ENCODE results near the gene CPEB4. TPM values are rescaled to one million over a fixed set of nuclear protein-coding genes. Genes with fewer than 3 reads are reported as not detected.

The CPEB4 gene
- total and polyA plus RNA-seq, 12 donors: 34.4 to 381 (median 149) TPM

GRCh38 chr5:173971681-173972345 is 83.7 kb downstream of the CPEB4 start:
- Histone ChIP-seq H3K9me3 (replicated peaks in 1 of 3) (no peaks in the 10 kb centered on the region), H3K27ac (peak overlapping the region in 2 of 5 donors; percentile 4 to 46), H3K27me3 (no peaks in the 10 kb centered on the region), H3K4me3 (no peak overlapping the region), H3K4me1 (replicated peaks in 1 of 2) (peaks cover 4 to 7% of the 10 kb centered on the region in 2 donors), H3K36me3 (replicated peaks in 1 of 2) (no peaks in the 10 kb centered on the region)
- intact Hi-C loops (cut with DNase I): loop anchor here (2.0 kb wide), 1 partner anchor 353 kb away; no protein-coding TSS in a partner anchor
- TF ChIP-seq POLR2A (IDR thresholded peaks at IDR 0.05) (no peak), CTCF (IDR thresholded peaks at IDR 0.05) (no peak)
- 93 to 97% (median 95%) methylated on average over 5 of the region's 5 CpGs for WGBS, 4 donors
- peak in 1 of 7 donors; percentile 52 for DNase-seq

GRCh38 chr5:173972607-173972924 is 84.4 kb downstream of the CPEB4 start:
- intact Hi-C loops (cut with DNase I): loop anchor here (2.0 kb wide), 1 partner anchor 354 kb away; no protein-coding TSS in a partner anchor
- H3K27me3 ChIP-seq: no peaks in the 10 kb centered on the region
- H3K4me3 ChIP-seq: peak overlapping the region in 2 of 4 donors; percentile 50 to 64
- no peak for TF ChIP-seq CTCF (IDR thresholded peaks at IDR 0.05)
- TF ChIP-seq POLR2A (IDR thresholded peaks at IDR 0.05): no peak
- peaks cover 4 to 7% of the 10 kb centered on the region in 2 donors for H3K4me1 ChIP-seq (replicated peaks in 1 of 2)
- no peaks in the 10 kb centered on the region for H3K9me3 ChIP-seq (replicated peaks in 1 of 3)
- DNase-seq: peak in 1 of 7 donors; percentile 54
- no peaks in the 10 kb centered on the region for H3K36me3 ChIP-seq (replicated peaks in 1 of 2)
- peak overlapping the region in 3 of 5 donors; percentile 51 to 80 (median 71) for H3K27ac ChIP-seq
- 53 to 64% (median 61%) methylated on average over 6 of the region's 6 CpGs for WGBS, 4 donors

- Histone ChIP-seq H3K9me3 (replicated peaks in 1 of 3) (no peaks in the 10 kb centered on the region), H3K27me3 (no peaks in the 10 kb centered on the region), H3K4me3 (peak overlapping the region in 3 of 4 donors; percentile 2 to 64 (median 50)), H3K27ac (peak overlapping the region in 3 of 5 donors; percentile 51 to 80 (median 71)), H3K4me1 (replicated peaks in 1 of 2) (peaks cover 4 to 7% of the 10 kb centered on the region in 2 donors), H3K36me3 (replicated peaks in 1 of 2) (no peaks in the 10 kb centered on the region)
- intact Hi-C loops (cut with DNase I): loop anchor here (2.0 kb wide), 1 partner anchor 354 kb away; no protein-coding TSS in a partner anchor
- whole genome bisulfite sequencing, 4 donors: 0 to 4% (median 3%) methylated on average over 22 to 30 of the region's 30 CpGs
- DNase-seq: peak; percentile 84 to 96 (median 92)
- TF ChIP-seq CTCF (IDR thresholded peaks at IDR 0.05): peak; percentile 88 to 97 (median 94)
- TF ChIP-seq POLR2A (IDR thresholded peaks at IDR 0.05): peak in 1 of 2 donors; percentile 47
Measured at GRCh38 chr5:173972925-173973615, 84.9 kb downstream of the CPEB4 start.

- Histone ChIP-seq H3K4me3 (peak overlapping the region in 3 of 4 donors; percentile 2 to 64 (median 50)), H3K4me1 (replicated peaks in 1 of 2) (peaks cover 4 to 7% of the 10 kb centered on the region in 2 donors), H3K36me3 (replicated peaks in 1 of 2) (no peaks in the 10 kb centered on the region), H3K27ac (peak overlapping the region in 3 of 5 donors; percentile 51 to 80 (median 71)), H3K9me3 (replicated peaks in 1 of 3) (no peaks in the 10 kb centered on the region), H3K27me3 (no peaks in the 10 kb centered on the region)
- WGBS, 4 donors: 9 to 18% (median 12%) methylated on average over 9 to 13 of the region's 13 CpGs
- TF ChIP-seq POLR2A (IDR thresholded peaks at IDR 0.05) (no peak), CTCF (IDR thresholded peaks at IDR 0.05) (no peak)
- DNase-seq: peak in 5 of 7 donors; percentile 56 to 76 (median 62)
- intact Hi-C loops (cut with DNase I): loop anchor here (2.0 kb wide), 1 partner anchor 355 kb away; no protein-coding TSS in a partner anchor
Measured at GRCh38 chr5:173973616-173973969, 85.4 kb downstream of the CPEB4 start.

Measured in adrenal gland (tissue), 12 donors.